H9 (cell line): ENCODE data around the gene SERPINE1. TPM values are rescaled to one million over a fixed set of nuclear protein-coding genes. Genes with fewer than 3 reads are reported as not detected.
A peak's percentile ranks its signal among the peaks of the same experiment; 100 is the strongest.

Experiments
- DNase-seq: peaks from one replicate; pipeline ENCODE4 v3.0.0-alpha.2; 2017
- H2AFZ ChIP-seq: one replicate; pipeline ENCODE4 v1.6.1; 2013; ENCODE audit warnings: mild to moderate bottlenecking, low read length, control low read depth, moderate library complexity
- H2AK5ac ChIP-seq: 2 replicates; pipeline ENCODE4 v1.6.1; 2013; ENCODE audit warnings: low read length, control low read depth, mixed read lengths; ENCODE audit not compliant: insufficient read length
- H2BK120ac ChIP-seq: one replicate; pipeline ENCODE4 v1.6.1; 2013; ENCODE audit warnings: low read depth, mild to moderate bottlenecking, low read length, control low read depth, inconsistent platforms; ENCODE audit not compliant: poor library complexity, severe bottlenecking
- H2BK12ac ChIP-seq: 2 replicates; pipeline ENCODE4 v1.6.1; 2013; ENCODE audit warnings: low read length, control low read depth, mixed read lengths, low read depth; ENCODE audit not compliant: insufficient read length
- H2BK15ac ChIP-seq: 2 replicates; pipeline ENCODE4 v1.6.1; 2013; ENCODE audit warnings: low read depth, low read length, control low read depth
- H2BK20ac ChIP-seq: one replicate; pipeline ENCODE4 v1.6.1; 2013; ENCODE audit warnings: low read depth, mild to moderate bottlenecking, low read length, control low read depth, inconsistent platforms; ENCODE audit not compliant: poor library complexity, severe bottlenecking
- H2BK5ac ChIP-seq: 2 replicates; pipeline ENCODE4 v1.6.1; 2013; ENCODE audit warnings: low read length, control low read depth, mixed read lengths; ENCODE audit not compliant: insufficient read length
- H3K14ac ChIP-seq: 2 replicates; pipeline ENCODE4 v1.6.1; 2013; ENCODE audit warnings: low read length, control low read depth; ENCODE audit not compliant: insufficient read depth
- H3K18ac ChIP-seq: 2 replicates; pipeline ENCODE4 v1.6.1; 2013; ENCODE audit warnings: low read depth, mild to moderate bottlenecking, mixed read lengths, low read length, control low read depth; ENCODE audit not compliant: insufficient read length
- H3K23ac ChIP-seq: 2 replicates; pipeline ENCODE4 v1.6.1; 2013; ENCODE audit warnings: low read length, control low read depth, mixed read lengths, low read depth; ENCODE audit not compliant: insufficient read length
- H3K23me2 ChIP-seq: 2 replicates; pipeline ENCODE4 v1.6.1; 2013; ENCODE audit warnings: low read depth, mild to moderate bottlenecking, mixed read lengths, low read length, control low read depth; ENCODE audit not compliant: insufficient read length, poor library complexity, severe bottlenecking
- H3K27ac ChIP-seq: 2 replicates; pipeline ENCODE4 v1.5.1; 2013; ENCODE audit warnings: low read length, control low read depth, mixed read lengths, low read depth; ENCODE audit not compliant: insufficient read length
- H3K27me3 ChIP-seq: 2 replicates; pipeline ENCODE4 v1.6.1; 2013; ENCODE audit warnings: low read length, control low read depth, inconsistent platforms; ENCODE audit not compliant: insufficient read depth
- H3K4ac ChIP-seq: 2 replicates; pipeline ENCODE4 v1.6.1; 2013; ENCODE audit warnings: low read depth, mild to moderate bottlenecking, control low read depth, inconsistent platforms, low read length, moderate library complexity
- H3K4me1 ChIP-seq: 2 replicates; pipeline ENCODE4 v1.6.1; 2013; ENCODE audit warnings: low read length, control low read depth, inconsistent platforms; ENCODE audit not compliant: insufficient read depth
- H3K4me2 ChIP-seq: 2 replicates; pipeline ENCODE4 v1.6.1; 2013; ENCODE audit warnings: low read length, control low read depth, mixed read lengths; ENCODE audit not compliant: insufficient read length, insufficient read depth
- H3K56ac ChIP-seq: 2 replicates; pipeline ENCODE4 v1.6.1; 2013; ENCODE audit warnings: low read depth, mild to moderate bottlenecking, mixed read lengths, low read length, control low read depth; ENCODE audit not compliant: insufficient read length
- H3K79me1 ChIP-seq: 2 replicates; pipeline ENCODE4 v1.6.1; 2013; ENCODE audit warnings: low read depth, mild to moderate bottlenecking, moderate library complexity, low read length, control low read depth, inconsistent platforms; ENCODE audit not compliant: insufficient read depth, poor library complexity, severe bottlenecking
- H3K79me2 ChIP-seq: 2 replicates; pipeline ENCODE4 v1.6.1; 2013; ENCODE audit warnings: low read length, control low read depth, inconsistent platforms; ENCODE audit not compliant: insufficient read depth
- H3K9ac ChIP-seq: 2 replicates; pipeline ENCODE4 v1.6.1; 2013; ENCODE audit warnings: low read length, control low read depth, mixed read lengths; ENCODE audit not compliant: insufficient read length; ENCODE audit errors: extremely low read depth
- H3K9me3 ChIP-seq: one replicate; pipeline ENCODE4 v1.6.1; 2013; ENCODE audit warnings: low read depth, low read length, inconsistent platforms; ENCODE audit not compliant: control insufficient read depth
- H3T11ph ChIP-seq: one replicate; pipeline ENCODE4 v1.6.1; 2013; ENCODE audit warnings: mild to moderate bottlenecking, low read length, control low read depth, inconsistent platforms
- H4K20me1 ChIP-seq: one replicate; pipeline ENCODE4 v1.6.1; 2013; ENCODE audit not compliant: control insufficient read depth, insufficient read length, insufficient read depth
- H4K5ac ChIP-seq: 2 replicates; pipeline ENCODE4 v1.6.1; 2013; ENCODE audit warnings: low read depth, mild to moderate bottlenecking, mixed read lengths, low read length, control low read depth; ENCODE audit not compliant: insufficient read length
- H4K8ac ChIP-seq: replicated peaks from 2 replicates; pipeline ENCODE4 v1.6.1; 2013; ENCODE audit warnings: low read length, control low read depth, mixed read lengths, low read depth; ENCODE audit not compliant: insufficient read length
- H4K91ac ChIP-seq: 2 replicates; pipeline ENCODE4 v1.6.1; 2013; ENCODE audit warnings: low read depth, mild to moderate bottlenecking, moderate library complexity, mixed read lengths, low read length, control low read depth; ENCODE audit not compliant: insufficient read length
- H3K27ac Mint-ChIP-seq, 3 experiments: 2 replicates in 2 of 3; 3 replicates in 1 of 3; pipeline ENCODE4 v1.8.0; 2020 to 2021; ENCODE audit warnings: mixed read lengths in 3 of 3, mild to moderate bottlenecking in 1 of 3, moderate library complexity in 1 of 3
- H3K27me3 Mint-ChIP-seq: 2 replicates; pipeline ENCODE4 v1.8.0; 2021; ENCODE audit warnings: low read depth, mild to moderate bottlenecking, moderate library complexity, mixed read lengths
- H3K36me3 Mint-ChIP-seq, 3 experiments: 2 replicates in 2 of 3; 3 replicates in 1 of 3; pipeline ENCODE4 v1.8.0; 2020 to 2021; ENCODE audit warnings: low read depth in 3 of 3, mixed read lengths in 3 of 3; ENCODE audit not compliant: insufficient read depth in 1 of 3
- H3K4me1 Mint-ChIP-seq, 2 experiments: 2 replicates each; pipeline ENCODE4 v1.8.0; 2020; ENCODE audit warnings: mixed read lengths in 2 of 2
- H3K4me3 Mint-ChIP-seq, 2 experiments: 2 replicates in 1 of 2; 3 replicates in 1 of 2; pipeline ENCODE4 v1.8.0; 2020 to 2021; ENCODE audit warnings: mild to moderate bottlenecking in 2 of 2, mixed read lengths in 2 of 2, moderate library complexity in 1 of 2
- H3K9me3 Mint-ChIP-seq, 2 experiments: 2 replicates in 1 of 2; 3 replicates in 1 of 2; pipeline ENCODE4 v1.8.0; 2020; ENCODE audit warnings: mild to moderate bottlenecking in 2 of 2, mixed read lengths in 2 of 2, moderate library complexity in 1 of 2
- CTCF ChIP-seq: fragments of 200-600 bp; sonication (generic); conservative IDR thresholded peaks from 3 replicates; pipeline ENCODE4 v1.8.0; 2021; ENCODE audit warnings: antibody characterized with exemption, mild to moderate bottlenecking
- WGBS: extraction: QIAGEN DNeasy Blood & Tissue Kit; methylation state at CpG from one replicate; pipeline ENCODE4 v1.1.7; 2013; ENCODE audit warnings: missing lambda C conversion rate, low lambda C conversion rate, mixed read lengths; ENCODE audit not compliant: insufficient read length; ENCODE audit errors: extremely low coverage; 5-methylcytosine and 5-hydroxymethylcytosine counted together
- total RNA-seq: library from RNA; stranded (reverse); gene quantifications from 2 replicates; pipeline ENCODE4 v1.2.1, GENCODE V29; 2021

SERPINE1 gene
- total RNA-seq, 1 experiment from 2014 or later = 11.5 TPM

GRCh38 chr7:101179713-101180112, 52.8 kb downstream of the SERPINE1 start:
- no peak overlapping the region for H3K4ac ChIP-seq
- H2AK5ac ChIP-seq = no peak overlapping the region
- peak overlapping the region; percentile 61 to 90 for H3K4me3 Mint-ChIP-seq
- peaks cover 31% of the 10 kb centered on the region; the same call in 1 of the 2 replicates for H3K27me3 ChIP-seq
- no peak for DNase-seq
- no peaks in the 10 kb centered on the region; the same call in 1 of the 2 replicates for H3K4me1 ChIP-seq
- H3K9me3 Mint-ChIP-seq = peaks cover 0 to 2% of the 10 kb centered on the region in 2 experiments; a peak in 2 of 5 replicates
- H2BK120ac ChIP-seq = no peak overlapping the region
- no peak overlapping the region for H3K27ac ChIP-seq
- no CpG with 5 or more reads among the region's 27 CpGs for WGBS
- H2AFZ ChIP-seq = no peak overlapping the region
- H3K4me2 ChIP-seq = peak overlapping the region; percentile 91
- peaks cover 18 to 22% of the 10 kb centered on the region in 2 experiments for H3K4me1 Mint-ChIP-seq
- H3K27ac Mint-ChIP-seq = no peak overlapping the region
- TF ChIP-seq CTCF = no peak
- no peak overlapping the region for H3K14ac ChIP-seq
- no peak overlapping the region for H2BK12ac ChIP-seq
- H2BK5ac ChIP-seq = no peak overlapping the region
- H3K9ac ChIP-seq = no peak overlapping the region
- H2BK15ac ChIP-seq = no peak overlapping the region
- no peaks in the 10 kb centered on the region for H4K20me1 ChIP-seq
- H3T11ph ChIP-seq = no peak overlapping the region
- no peaks in the 10 kb centered on the region for H3K79me2 ChIP-seq
- peaks cover 76% of the 10 kb centered on the region for H3K27me3 Mint-ChIP-seq
- H3K23me2 ChIP-seq = peaks cover 16% of the 10 kb centered on the region
- H3K18ac ChIP-seq = no peak overlapping the region
- H3K79me1 ChIP-seq = no peaks in the 10 kb centered on the region
- no peak overlapping the region for H3K23ac ChIP-seq
- no peak overlapping the region for H3K56ac ChIP-seq
- no peaks in the 10 kb centered on the region for H3K9me3 ChIP-seq
- H3K36me3 Mint-ChIP-seq = no peaks in the 10 kb centered on the region
- no peak overlapping the region for H2BK20ac ChIP-seq
- H4K91ac ChIP-seq = no peak overlapping the region
- H4K8ac ChIP-seq = no peak overlapping the region
- H4K5ac ChIP-seq = no peak overlapping the region
